HepG2 (cell line): ENCODE results near the gene RASSF7. TPM values are rescaled to one million over a fixed set of nuclear protein-coding genes. Genes with fewer than 3 reads are reported as not detected.
A peak's percentile ranks its signal among the peaks of the same experiment; 100 is the strongest.

Source experiments
- ATAC-seq: fragments of 200-7000 bp; cut with Tn5 transposase; 3 replicates; pipeline ENCODE4 v1.9.1; 2020; ENCODE audit warnings: mild to moderate bottlenecking, moderate library complexity
- BruUV-seq: library from RNA; stranded (reverse); fragments of 400-500 nt; replicated peaks from 2 replicates; lab custom pipeline; 2021; lab: Mats Ljungman, UMichigan
- CTCF ChIA-PET: fragments of 300-600 bp; formaldehyde crosslinking; extraction: SDS; loops from one replicate; lab custom pipeline; 2021; ENCODE audit warnings: low total read pairs, inconsistent platforms, low intra/inter-chr PET ratio; lab: Yijun Ruan, JAX
- POLR2A ChIA-PET: fragments of 350-600 bp; sonication (Branson Sonifier 250); formaldehyde crosslinking; loops from one replicate; lab custom pipeline; 2020; ENCODE audit warnings: antibody characterized with exemption, inconsistent platforms; lab: Yijun Ruan, JAX
- DNase-seq: peaks from one replicate; pipeline ENCODE4 v3.0.0-alpha.2; 2015; ENCODE audit warnings: low spot score
- FAIRE-seq: peaks from 3 replicates; lab custom pipeline; 2011; peaks lifted over from hg19 to GRCh38; lab: Jason Lieb, UNC
- H2AFZ ChIP-seq: one replicate; pipeline ENCODE4 v1.6.1; 2011; ENCODE audit warnings: low read length, inconsistent platforms
- H3K27ac ChIP-seq: fragments of 300-600 bp; 3 replicates; pipeline ENCODE4 v1.8.0; 2011; ENCODE audit warnings: mixed run types, mild to moderate bottlenecking, mixed read lengths, low read length, inconsistent platforms; ENCODE audit not compliant: insufficient read depth; ENCODE audit errors: extremely low read length
- H3K27me3 ChIP-seq, 2 experiments: fragments of 200-600 bp in 1 of 2; 2 replicates in 1 of 2; 3 replicates in 1 of 2; pipeline versions ENCODE4 v1.6.0 to v1.8.0; 2011; ENCODE audit warnings: low read length in 2 of 2, mild to moderate bottlenecking in 2 of 2, moderate library complexity in 2 of 2, inconsistent platforms in 1 of 2; ENCODE audit not compliant: insufficient read depth in 2 of 2, control insufficient read depth in 1 of 2
- H3K36me3 ChIP-seq, 2 experiments: fragments of 200-600 bp in 1 of 2; replicated peaks in 1 of 2; 2 replicates in 1 of 2; 3 replicates in 1 of 2; pipeline versions ENCODE4 v1.5.1 to v1.8.0; 2011; ENCODE audit warnings: low read length in 2 of 2, inconsistent platforms in 1 of 2; ENCODE audit not compliant: insufficient read depth in 2 of 2, control insufficient read depth in 1 of 2
- H3K4me1 ChIP-seq: 2 replicates; pipeline ENCODE4 v1.5.1; 2012; ENCODE audit warnings: low read length, inconsistent platforms; ENCODE audit not compliant: insufficient read depth
- H3K4me2 ChIP-seq: 2 replicates; pipeline ENCODE4 v1.6.0; 2011; ENCODE audit warnings: low read depth, low read length, inconsistent platforms
- H3K4me3 ChIP-seq, 3 experiments: fragments of 200-600 bp in 1 of 3; sonication (generic), shearing (Covaris generic) in 1 of 3; replicated peaks in 1 of 3; 2 replicates each; pipeline ENCODE4 v1.5.1; 2011 to 2016; ENCODE audit warnings: low read length in 3 of 3, inconsistent platforms in 2 of 3, low read depth in 2 of 3, mild to moderate bottlenecking in 2 of 3, control low read depth in 1 of 3, mixed read lengths in 1 of 3; ENCODE audit not compliant: insufficient read depth in 1 of 3
- H3K79me2 ChIP-seq: one replicate; pipeline ENCODE4 v1.6.1; 2011; ENCODE audit warnings: low read length, inconsistent platforms; ENCODE audit not compliant: insufficient read depth
- H3K9ac ChIP-seq: 2 replicates; pipeline ENCODE4 v1.6.0; 2011; ENCODE audit warnings: mild to moderate bottlenecking, low read depth, low read length, inconsistent platforms; ENCODE audit not compliant: insufficient read depth
- H3K9me3 ChIP-seq: 2 replicates; pipeline ENCODE4 v1.5.1; 2012; ENCODE audit warnings: mild to moderate bottlenecking, low read length
- H4K20me1 ChIP-seq: 2 replicates; pipeline ENCODE4 v1.6.0; 2011; ENCODE audit warnings: inconsistent platforms, mild to moderate bottlenecking, low read length, moderate library complexity; ENCODE audit not compliant: insufficient read depth
- HIC2 ChIP-seq: sonication (generic); formaldehyde crosslinking; IDR thresholded peaks from 2 replicates; pipeline ENCODE4 v1.9.0; 2022; ENCODE audit warnings: low read depth, missing genetic modification reagents
- IKZF1 ChIP-seq: fragments of 450-650 bp; IDR thresholded peaks from 2 replicates; pipeline ENCODE4 v1.7.1; 2016
- RFX3 ChIP-seq: IDR thresholded peaks from 2 replicates; pipeline ENCODE4 v1.6.1; 2016; ENCODE audit warnings: missing biosample characterization, missing genetic modification reagents
- TBX3 ChIP-seq: fragments of 450-650 bp; IDR thresholded peaks from 2 replicates; pipeline ENCODE4 v1.6.1; 2017; ENCODE audit warnings: antibody characterized with exemption, mild to moderate bottlenecking, inconsistent platforms, borderline replicate concordance
- ZFP82 ChIP-seq: sonication (generic); formaldehyde crosslinking; IDR thresholded peaks from 2 replicates; pipeline ENCODE4 v1.5.1; 2020; ENCODE audit warnings: mild to moderate bottlenecking, missing genetic modification reagents, borderline replicate concordance
- ZNF251 ChIP-seq: sonication (generic); formaldehyde crosslinking; IDR thresholded peaks from 2 replicates; pipeline ENCODE4 v1.9.0; 2021; ENCODE audit warnings: mild to moderate bottlenecking, missing genetic modification reagents
- WGBS: methylation state at CpG from one replicate; pipeline ENCODE4 v1.1.6; 2017; ENCODE audit warnings: low lambda C conversion rate; 5-methylcytosine and 5-hydroxymethylcytosine counted together
- in situ Hi-C: cut with HindIII; loops from 2 replicates; pipeline ENCODE4 v1.10.0; 2017; ENCODE audit warnings: low pct_unique_long_range_greater_than_20kb; ENCODE audit not compliant: extremely low pct_ligation_motif_present
- intact Hi-C: fragments of 100-400 bp; cut with micrococcal nuclease; formaldehyde crosslinking; loops from one replicate; pipeline ENCODE4 v1.10.0; 2022; ENCODE audit not compliant: unreplicated experiment
- polyA plus RNA-seq, 8 experiments: library from polyadenylated mRNA; depleted of rRNA in 3 of 8; stranded (reverse) in 7 of 8; unstranded in 1 of 8; fragments of >200 nt; fragmentation: Illumina TruSeq in 4 of 8; extraction: Trizol in 4 of 8; gene quantifications; 2 replicates each; pipeline versions ENCODE4 v1.2.1 to v1.2.3, GENCODE V29; 2011 to 2016; ENCODE audit warnings: low read depth in 4 of 8, missing spikeins in 1 of 8, mixed read lengths in 1 of 8; ENCODE audit not compliant: insufficient read depth in 1 of 8
- total RNA-seq, 5 experiments: library from RNA; depleted of rRNA; stranded (reverse); fragments of >200 nt; fragmentation: Illumina TruSeq; extraction: Trizol; gene quantifications; 2 replicates each; pipeline ENCODE4 v1.2.3, GENCODE V29; 2016; ENCODE audit warnings: low read depth in 1 of 5
- TF ChIP-seq, protein P1 (sequence below): fragments of 450-650 bp; IDR thresholded peaks from 2 replicates; pipeline ENCODE4 v1.6.1; 2016

RASSF7 gene
- total and polyA plus RNA-seq, 2 of the 13 experiments (the other 11 are each of a cell fraction or from before 2014, with no cell fraction given) = 20.2 to 28.6 TPM

- Histone ChIP-seq H3K27ac (no peak overlapping the region), H4K20me1 (no peaks in the 10 kb centered on the region), H3K4me3 (no peak overlapping the region), H2AFZ (no peak overlapping the region), H3K36me3 (no peaks in the 10 kb centered on the region)
- POLR2A ChIA-PET = interaction anchor here (1.2 kb wide), 1 partner anchor 10 kb away, joined by 3 read pairs; no protein-coding TSS in a partner anchor
- in situ Hi-C loops = no loop called here
- no peak for DNase-seq
- TF ChIP-seq TBX3 (0 out of 2 replicates have a peak, but pooled peaks have one; percentile 14), IKZF1 (no peak), ZNF251 (CRISPR knock-in tag) (no peak)
- TF ChIP-seq, all 625 proteins: peak for 1
- intact Hi-C loops = no loop called here
- no peaks in the 10 kb centered on the region for H3K9me3 ChIP-seq
- CTCF ChIA-PET = no interaction called here
- H3K4me2 ChIP-seq = no peak overlapping the region
- H3K79me2 ChIP-seq = no peaks in the 10 kb centered on the region
- 53% methylated on average over 22 of the region's 32 CpGs for WGBS
- FAIRE-seq (no peak), ATAC-seq (no peak)
- no peak overlapping the region for H3K9ac ChIP-seq
- BruUV-seq = no TSS peak
- H3K27me3 ChIP-seq = peaks cover 12 to 37% of the 10 kb centered on the region in 2 experiments
- peaks cover 61% of the 10 kb centered on the region for H3K4me1 ChIP-seq
Observed at GRCh38 chr11:548700-549603, 11.8 kb upstream of the RASSF7 start.

GRCh38 chr11:550021-550745 is 10.6 kb upstream of the RASSF7 start:
- DNase-seq (no peak), FAIRE-seq (no peak), ATAC-seq (no peak)
- H3K36me3 ChIP-seq = no peaks in the 10 kb centered on the region
- peaks cover 58% of the 10 kb centered on the region for H3K4me1 ChIP-seq
- in situ Hi-C loops = loop anchor here (10.0 kb wide), 1 partner anchor 75 kb away; the partner anchor contains the start of genes CDHR5 and SCT
- no peak overlapping the region for H2AFZ ChIP-seq
- CTCF ChIA-PET = no interaction called here
- no peaks in the 10 kb centered on the region for H4K20me1 ChIP-seq
- H3K9me3 ChIP-seq = no peaks in the 10 kb centered on the region
- WGBS = 52% methylated on average over 10 of the region's 25 CpGs
- 0 out of 2 replicates have a peak, but pooled peaks have one; percentile 4 for TF ChIP-seq HIC2 (CRISPR knock-in tag)
- TF ChIP-seq, protein P1, sequence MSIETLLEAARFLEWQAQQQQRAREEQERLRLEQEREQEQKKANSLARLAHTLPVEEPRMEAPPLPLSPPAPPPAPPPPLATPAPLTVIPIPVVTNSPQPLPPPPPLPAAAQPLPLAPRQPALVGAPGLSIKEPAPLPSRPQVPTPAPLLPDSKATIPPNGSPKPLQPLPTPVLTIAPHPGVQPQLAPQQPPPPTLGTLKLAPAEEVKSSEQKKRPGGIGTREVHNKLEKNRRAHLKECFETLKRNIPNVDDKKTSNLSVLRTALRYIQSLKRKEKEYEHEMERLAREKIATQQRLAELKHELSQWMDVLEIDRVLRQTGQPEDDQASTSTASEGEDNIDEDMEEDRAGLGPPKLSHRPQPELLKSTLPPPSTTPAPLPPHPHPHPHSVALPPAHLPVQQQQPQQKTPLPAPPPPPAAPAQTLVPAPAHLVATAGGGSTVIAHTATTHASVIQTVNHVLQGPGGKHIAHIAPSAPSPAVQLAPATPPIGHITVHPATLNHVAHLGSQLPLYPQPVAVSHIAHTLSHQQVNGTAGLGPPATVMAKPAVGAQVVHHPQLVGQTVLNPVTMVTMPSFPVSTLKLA = peak; percentile 98
- no peak for TF ChIP-seq RFX3 (CRISPR knock-in tag)
- TF ChIP-seq ZFP82 (CRISPR knock-in tag) = no peak
- H3K9ac ChIP-seq = no peak overlapping the region
- H3K27ac ChIP-seq = no peak overlapping the region
- no peak overlapping the region for H3K4me3 ChIP-seq
- H3K4me2 ChIP-seq = no peak overlapping the region
- intact Hi-C loops = loop anchor here (10.0 kb wide), 1 partner anchor 65 kb away; the partner anchor contains the start of gene IRF7
- H3K79me2 ChIP-seq = no peaks in the 10 kb centered on the region
- no TSS peak for BruUV-seq
- POLR2A ChIA-PET = interaction anchor here (0.6 to 1.5 kb wide), 3 partner anchors 9 to 37 kb away, joined by 3 to 5 read pairs (median 4); no protein-coding TSS in a partner anchor
- peaks cover 11 to 35% of the 10 kb centered on the region in 2 experiments for H3K27me3 ChIP-seq
